Peyer's patch (tissue), 4 donors: ENCODE data around the gene CSPG4.

ENCODE experiments used
- CTCF ChIP-seq, 6 experiments: fragments of 450-650 bp in 4 of 6; fragments of 200-600 bp in 2 of 6; sonication (generic) in 1 of 6; IDR thresholded peaks; one replicate each; pipeline ENCODE4 v1.5.1; 2017 to 2019; ENCODE audit warnings: antibody characterized with exemption in 6 of 6, mild to moderate bottlenecking in 3 of 6, moderate library complexity in 1 of 6
- POLR2A ChIP-seq, 2 donors: fragments of 450-650 bp; IDR thresholded peaks; one replicate each; pipeline ENCODE4 v1.5.1; 2017; ENCODE audit warnings: antibody characterized with exemption in 2 of 2, mild to moderate bottlenecking in 2 of 2, moderate library complexity in 2 of 2

DNA sequence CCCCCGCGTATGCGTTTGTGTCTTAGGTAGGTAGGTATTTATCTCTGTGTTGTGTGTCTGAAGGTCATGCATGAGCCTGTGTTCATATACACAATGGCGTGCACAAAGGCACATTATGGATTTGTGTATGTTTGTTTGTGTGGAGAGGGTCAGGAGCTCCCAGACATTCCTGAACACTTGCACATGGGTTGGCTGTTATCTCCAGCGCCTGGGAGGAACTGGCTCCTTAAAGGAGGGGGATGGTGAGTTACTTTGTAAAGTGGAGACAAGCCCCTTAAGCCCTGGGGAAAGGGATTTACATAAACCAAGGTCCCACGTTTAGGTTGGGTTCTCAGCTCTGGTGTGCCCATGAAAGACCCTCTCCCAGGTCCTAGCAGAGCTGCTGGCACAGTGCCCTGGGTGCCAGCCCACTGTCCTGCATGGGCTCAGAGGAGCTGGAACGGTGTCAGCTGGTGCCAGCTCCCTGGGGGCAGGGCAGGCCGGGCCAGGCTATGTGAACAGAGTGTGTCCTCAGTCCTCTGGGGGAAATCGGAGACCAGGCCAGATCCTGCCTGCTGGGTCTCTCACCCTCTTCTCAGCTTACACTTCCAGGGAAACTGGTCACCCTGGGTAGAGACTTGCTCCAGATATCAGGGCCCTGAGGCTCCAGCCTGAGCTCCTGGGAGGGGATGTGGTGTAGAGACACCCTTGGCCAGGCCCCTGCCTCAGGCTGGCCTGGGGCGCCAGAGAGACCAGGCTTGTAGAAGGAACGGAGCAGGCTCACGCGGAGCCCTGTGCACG is 39.8 kb downstream of the CSPG4 start:
- no peak for TF ChIP-seq CTCF (IDR thresholded peaks at IDR 0.05)
- TF ChIP-seq POLR2A (IDR thresholded peaks at IDR 0.05), result no peak
